IMR-90 (cell line): ENCODE measurements around the gene GPRC5D. TPM values are rescaled to one million over a fixed set of nuclear protein-coding genes. Genes with fewer than 3 reads are reported as not detected.

ENCODE experiments used
- ATAC-seq: fragments of 200-7000 bp; cut with Tn5 transposase; 2 replicates; pipeline ENCODE4 v1.9.1; 2020; ENCODE audit warnings: low read depth, mild to moderate bottlenecking, moderate library complexity
- BruUV-seq: library from RNA; stranded (reverse); fragments of 400-500 nt; replicated peaks from 2 replicates; lab custom pipeline; 2021; lab: Mats Ljungman, UMichigan
- CTCF ChIA-PET: fragments of 300-600 bp; formaldehyde crosslinking; extraction: SDS; loops from one replicate; lab custom pipeline; 2021; ENCODE audit warnings: antibody characterized with exemption; lab: Yijun Ruan, JAX
- POLR2A ChIA-PET: fragments of 300-600 bp; sonication (Branson Sonifier 250); formaldehyde crosslinking; loops from one replicate; lab custom pipeline; 2022; ENCODE audit warnings: antibody characterized with exemption; ENCODE audit not compliant: unreplicated experiment; lab: Charles Lee
- DNase-seq: peaks from one replicate; pipeline ENCODE4 v3.0.0; 2013
- H2AFZ ChIP-seq: replicated peaks from 2 replicates; pipeline ENCODE3; 2013; ENCODE audit warnings: low read length, mild to moderate bottlenecking; ENCODE audit not compliant: poor library complexity
- H2AK5ac ChIP-seq: 2 replicates; pipeline ENCODE4 v1.6.1; 2013; ENCODE audit warnings: low read depth, low read length, inconsistent platforms
- H2AK9ac ChIP-seq: replicated peaks from 2 replicates; pipeline ENCODE3; 2013; ENCODE audit warnings: mild to moderate bottlenecking, low read depth, low read length, moderate library complexity; ENCODE audit not compliant: poor library complexity
- H2BK120ac ChIP-seq: 2 replicates; pipeline ENCODE4 v1.6.1; 2013; ENCODE audit warnings: low read depth, low read length, inconsistent platforms
- H2BK15ac ChIP-seq: 3 replicates; pipeline ENCODE4 v1.6.1; 2013; ENCODE audit warnings: low read depth, low read length, inconsistent platforms
- H2BK20ac ChIP-seq: 2 replicates; pipeline ENCODE4 v1.6.1; 2013; ENCODE audit warnings: low read depth, mild to moderate bottlenecking, inconsistent platforms, low read length, moderate library complexity
- H2BK5ac ChIP-seq: 2 replicates; pipeline ENCODE4 v1.6.1; 2013; ENCODE audit warnings: mild to moderate bottlenecking, low read depth, low read length, inconsistent platforms; ENCODE audit not compliant: poor library complexity, severe bottlenecking
- H3K14ac ChIP-seq: replicated peaks from 2 replicates; pipeline ENCODE4 v1.6.1; 2013; ENCODE audit warnings: low read depth, low read length, inconsistent platforms
- H3K18ac ChIP-seq: 2 replicates; pipeline ENCODE4 v1.6.1; 2013; ENCODE audit warnings: low read depth, low read length, control low read depth
- H3K23ac ChIP-seq: 2 replicates; pipeline ENCODE4 v1.6.1; 2013; ENCODE audit warnings: low read depth, low read length, inconsistent platforms
- H3K27ac ChIP-seq: 2 replicates; pipeline ENCODE4 v1.5.1; 2013; ENCODE audit warnings: mild to moderate bottlenecking, control low read depth, low read length; ENCODE audit not compliant: insufficient read depth
- H3K27me3 ChIP-seq: 2 replicates; pipeline ENCODE4 v1.6.1; 2013; ENCODE audit warnings: low read length; ENCODE audit not compliant: control insufficient read depth, insufficient read depth
- H3K36me3 ChIP-seq: 2 replicates; pipeline ENCODE4 v1.6.1; 2013; ENCODE audit warnings: low read length, mixed read lengths; ENCODE audit not compliant: control insufficient read depth, insufficient read depth
- H3K4ac ChIP-seq: 2 replicates; pipeline ENCODE4 v1.6.1; 2013; ENCODE audit warnings: low read depth, low read length, inconsistent platforms
- H3K4me1 ChIP-seq: 2 replicates; pipeline ENCODE4 v1.6.1; 2013; ENCODE audit warnings: low read length, mixed read lengths; ENCODE audit not compliant: control insufficient read depth, insufficient read depth
- H3K4me2 ChIP-seq: 2 replicates; pipeline ENCODE4 v1.6.1; 2013; ENCODE audit warnings: low read depth, mild to moderate bottlenecking, control low read depth, low read length, moderate library complexity
- H3K4me3 ChIP-seq: 2 replicates; pipeline ENCODE4 v1.5.1; 2013; ENCODE audit warnings: low read depth, mild to moderate bottlenecking, control low read depth, low read length, moderate library complexity; ENCODE audit not compliant: insufficient read depth
- H3K56ac ChIP-seq: 2 replicates; pipeline ENCODE4 v1.6.1; 2013; ENCODE audit warnings: low read length, inconsistent platforms; ENCODE audit not compliant: insufficient read depth; ENCODE audit errors: extremely low read depth
- H3K79me1 ChIP-seq, 2 experiments: 2 replicates each; pipeline ENCODE4 v1.6.1; 2013; ENCODE audit warnings: low read length in 2 of 2, inconsistent platforms in 1 of 2, low read depth in 1 of 2
- H3K9ac ChIP-seq: 2 replicates; pipeline ENCODE4 v1.6.1; 2013; ENCODE audit warnings: low read depth, low read length, control low read depth
- H3K9me1 ChIP-seq: 2 replicates; pipeline ENCODE4 v1.6.1; 2013; ENCODE audit warnings: low read length, inconsistent platforms; ENCODE audit not compliant: insufficient read depth
- H3K9me3 ChIP-seq: 2 replicates; pipeline ENCODE4 v1.6.1; 2013; ENCODE audit warnings: low read length; ENCODE audit not compliant: control insufficient read depth, insufficient read depth
- H4K20me1 ChIP-seq: 2 replicates; pipeline ENCODE4 v1.6.1; 2013; ENCODE audit warnings: low read length, inconsistent platforms; ENCODE audit not compliant: insufficient read depth
- H4K5ac ChIP-seq: 2 replicates; pipeline ENCODE4 v1.6.1; 2013; ENCODE audit warnings: mild to moderate bottlenecking, low read depth, low read length, control low read depth
- H4K8ac ChIP-seq, 2 experiments: 2 replicates each; pipeline ENCODE4 v1.6.1; 2013; ENCODE audit warnings: low read depth in 2 of 2, low read length in 2 of 2, control low read depth in 1 of 2, inconsistent platforms in 1 of 2
- H4K91ac ChIP-seq: 2 replicates; pipeline ENCODE4 v1.6.1; 2013; ENCODE audit warnings: low read depth, low read length, inconsistent platforms; ENCODE audit not compliant: insufficient read depth
- BHLHE40 ChIP-seq: fragments of 150-350 bp; IDR thresholded peaks from 2 replicates; pipeline ENCODE4 v1.6.1; 2016; ENCODE audit warnings: mild to moderate bottlenecking, low read depth, low read length
- CEBPB ChIP-seq: IDR thresholded peaks from 2 replicates; pipeline ENCODE4 v1.6.1; 2012; ENCODE audit warnings: low read depth, low read length, improper control_type of control experiment
- CHD1 ChIP-seq: IDR thresholded peaks from 2 replicates; pipeline ENCODE4 v1.6.1; 2012; ENCODE audit warnings: low read depth, low read length, improper control_type of control experiment
- FOS ChIP-seq: fragments of 150-350 bp; IDR thresholded peaks from 2 replicates; pipeline ENCODE4 v1.6.1; 2016; ENCODE audit warnings: low read depth, low read length
- MAFK ChIP-seq: IDR thresholded peaks from 2 replicates; pipeline ENCODE4 v1.6.1; 2012; ENCODE audit warnings: low read depth, low read length, improper control_type of control experiment
- MAZ ChIP-seq: IDR thresholded peaks from 2 replicates; pipeline ENCODE4 v1.6.1; 2012; ENCODE audit warnings: low read depth, mild to moderate bottlenecking, low read length, improper control_type of control experiment, moderate library complexity, borderline replicate concordance
- MXI1 ChIP-seq: IDR thresholded peaks from 2 replicates; pipeline ENCODE4 v1.6.1; 2012; ENCODE audit warnings: low read depth, mild to moderate bottlenecking, low read length, moderate library complexity, borderline replicate concordance
- RAD21 ChIP-seq: IDR thresholded peaks from 2 replicates; pipeline ENCODE4 v1.6.1; 2012; ENCODE audit warnings: low read length, improper control_type of control experiment
- SMC3 ChIP-seq: fragments of 150-350 bp; IDR thresholded peaks from 2 replicates; pipeline ENCODE4 v1.6.1; 2016; ENCODE audit warnings: low read depth, mild to moderate bottlenecking, antibody characterized with exemption, low read length, moderate library complexity
- WGBS, 2 experiments: methylation state at CpG; one replicate each; pipeline versions ENCODE4 v1.1.5 to v1.1.7; 2013; ENCODE audit warnings: missing lambda C conversion rate in 2 of 2; ENCODE audit not compliant: insufficient read length in 1 of 2; ENCODE audit errors: extremely low coverage in 2 of 2; 5-methylcytosine and 5-hydroxymethylcytosine counted together
- dilution Hi-C: fragments of 300-500 bp; cut with HindIII; formaldehyde crosslinking; loops from one replicate; pipeline ENCODE4 v1.14.3; 2018; ENCODE audit warnings: low sequenced_read_pairs; ENCODE audit not compliant: unreplicated experiment
- in situ Hi-C: fragments of 300-500 bp; cut with MboI; formaldehyde crosslinking; loops from 3 replicates; pipeline ENCODE4 v1.14.3; 2019; ENCODE audit warnings: low sequenced_read_pairs, inconsistent platforms, mixed read lengths
- intact Hi-C: fragments of 100-400 bp; cut with micrococcal nuclease; formaldehyde crosslinking; loops from 2 replicates; pipeline ENCODE4 v1.10.0; 2022
- polyA plus RNA-seq, 3 experiments: library from polyadenylated mRNA; depleted of rRNA; stranded (reverse); fragments of >200 nt; gene quantifications; 2 replicates each; pipeline ENCODE4 v1.2.3, GENCODE V29; 2012; ENCODE audit warnings: low replicate concordance in 1 of 3
- total RNA-seq: library from RNA; depleted of rRNA; stranded (reverse); fragments of >200 nt; gene quantifications from 2 replicates; pipeline ENCODE4 v1.2.3, GENCODE V29; 2012
- TF ChIP-seq, protein P1 (sequence below): conservative IDR thresholded peaks from 2 replicates; pipeline ENCODE4 v1.5.1; 2012; ENCODE audit warnings: mild to moderate bottlenecking, low read depth, low read length, improper control_type of control experiment
- TF ChIP-seq, protein P2 (sequence below): fragments of 150-350 bp; IDR thresholded peaks from 2 replicates; pipeline ENCODE4 v1.6.1; 2016; ENCODE audit warnings: low read depth, mild to moderate bottlenecking, low read length, moderate library complexity, borderline replicate concordance
- TF ChIP-seq, protein P3 (sequence below): fragments of 150-350 bp; IDR thresholded peaks from 2 replicates; pipeline ENCODE4 v1.6.1; 2017; ENCODE audit warnings: mild to moderate bottlenecking, antibody characterized with exemption, low read length, low read depth

Gene GPRC5D
- total and polyA plus RNA-seq, 2 of the 4 experiments (the other 2 are of a cell fraction), result not detected

DNA sequence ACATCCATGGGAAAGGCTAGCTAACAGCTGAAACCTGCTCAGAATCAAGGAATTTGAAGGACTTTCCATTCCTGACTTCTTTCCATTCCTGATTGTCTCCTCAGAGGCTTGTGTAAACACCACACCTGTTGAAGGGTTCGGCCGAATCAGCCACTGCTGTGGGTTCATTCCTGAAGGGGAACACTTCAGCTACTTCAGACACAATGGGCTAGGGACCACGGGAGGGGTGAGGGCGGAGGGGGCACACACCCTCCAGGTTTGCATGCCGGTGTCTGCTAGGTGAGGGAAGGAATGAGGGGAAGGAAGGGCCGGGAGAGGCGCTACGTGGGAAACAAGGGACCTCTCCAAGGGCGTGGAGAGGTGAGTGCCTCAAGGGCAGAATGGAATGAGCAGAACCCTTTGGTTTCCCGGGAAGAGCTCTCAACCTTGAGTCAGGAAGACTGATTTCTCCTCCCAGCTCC is 59.3 kb downstream of the GPRC5D start:
- CTCF ChIA-PET, result interaction anchor here (1.1 kb wide), 1 partner anchor 104 kb away, joined by 4 read pairs; no protein-coding TSS in a partner anchor
- Histone ChIP-seq H4K20me1 (peaks cover 13% of the 10 kb centered on the region), H3K56ac (no peak overlapping the region), H2BK120ac (no peak overlapping the region), H4K91ac (peak overlapping the region; percentile 76), H3K18ac (no peak overlapping the region), H4K8ac (peak overlapping the region in 1 of 2 experiments; percentile 19; a peak in 2 of 4 replicates), H3K36me3 (peaks cover 4% of the 10 kb centered on the region; the same call in 1 of the 2 replicates), H2AK5ac (peak overlapping the region; percentile 67), H3K4ac (peak overlapping the region; percentile 59), H3K9ac (peak overlapping the region; percentile 21), H4K5ac (peak overlapping the region; percentile 18; the same call in 1 of the 2 replicates), H2BK15ac (peak overlapping the region; percentile 40; the same call in 1 of the 3 replicates), H3K14ac (peak overlapping the region; percentile 72), H3K27ac (peak overlapping the region; percentile 59), H3K4me1 (peaks cover 10% of the 10 kb centered on the region), H3K4me3 (peak overlapping the region; percentile 72), H2BK20ac (no peak overlapping the region; the same call in 1 of the 2 replicates), H3K79me1 (peaks cover 11 to 54% of the 10 kb centered on the region in 2 experiments; a peak in 3 of 4 replicates), H3K27me3 (no peaks in the 10 kb centered on the region), H2AK9ac (peak overlapping the region; percentile 60), H3K9me1 (peaks cover 13% of the 10 kb centered on the region), H2AFZ (peak overlapping the region; percentile 59), H3K23ac (peak overlapping the region; percentile 55; the same call in 1 of the 2 replicates), H3K9me3 (no peaks in the 10 kb centered on the region), H2BK5ac (peak overlapping the region; percentile 39), H3K4me2 (peak overlapping the region; percentile 80)
- POLR2A ChIA-PET, result no interaction called here
- intact Hi-C loops, result no loop called here
- in situ Hi-C loops, result no loop called here
- BruUV-seq, result no TSS peak
- dilution Hi-C loops, result no loop called here
- TF ChIP-seq RAD21 (no peak), CHD1 (no peak), MAZ (no peak), CEBPB (no peak), MAFK (no peak), MXI1 (no peak), BHLHE40 (no peak), FOS (no peak), SMC3 (no peak)
- TF ChIP-seq, protein P1, sequence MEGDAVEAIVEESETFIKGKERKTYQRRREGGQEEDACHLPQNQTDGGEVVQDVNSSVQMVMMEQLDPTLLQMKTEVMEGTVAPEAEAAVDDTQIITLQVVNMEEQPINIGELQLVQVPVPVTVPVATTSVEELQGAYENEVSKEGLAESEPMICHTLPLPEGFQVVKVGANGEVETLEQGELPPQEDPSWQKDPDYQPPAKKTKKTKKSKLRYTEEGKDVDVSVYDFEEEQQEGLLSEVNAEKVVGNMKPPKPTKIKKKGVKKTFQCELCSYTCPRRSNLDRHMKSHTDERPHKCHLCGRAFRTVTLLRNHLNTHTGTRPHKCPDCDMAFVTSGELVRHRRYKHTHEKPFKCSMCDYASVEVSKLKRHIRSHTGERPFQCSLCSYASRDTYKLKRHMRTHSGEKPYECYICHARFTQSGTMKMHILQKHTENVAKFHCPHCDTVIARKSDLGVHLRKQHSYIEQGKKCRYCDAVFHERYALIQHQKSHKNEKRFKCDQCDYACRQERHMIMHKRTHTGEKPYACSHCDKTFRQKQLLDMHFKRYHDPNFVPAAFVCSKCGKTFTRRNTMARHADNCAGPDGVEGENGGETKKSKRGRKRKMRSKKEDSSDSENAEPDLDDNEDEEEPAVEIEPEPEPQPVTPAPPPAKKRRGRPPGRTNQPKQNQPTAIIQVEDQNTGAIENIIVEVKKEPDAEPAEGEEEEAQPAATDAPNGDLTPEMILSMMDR, result no peak
- TF ChIP-seq, protein P2, sequence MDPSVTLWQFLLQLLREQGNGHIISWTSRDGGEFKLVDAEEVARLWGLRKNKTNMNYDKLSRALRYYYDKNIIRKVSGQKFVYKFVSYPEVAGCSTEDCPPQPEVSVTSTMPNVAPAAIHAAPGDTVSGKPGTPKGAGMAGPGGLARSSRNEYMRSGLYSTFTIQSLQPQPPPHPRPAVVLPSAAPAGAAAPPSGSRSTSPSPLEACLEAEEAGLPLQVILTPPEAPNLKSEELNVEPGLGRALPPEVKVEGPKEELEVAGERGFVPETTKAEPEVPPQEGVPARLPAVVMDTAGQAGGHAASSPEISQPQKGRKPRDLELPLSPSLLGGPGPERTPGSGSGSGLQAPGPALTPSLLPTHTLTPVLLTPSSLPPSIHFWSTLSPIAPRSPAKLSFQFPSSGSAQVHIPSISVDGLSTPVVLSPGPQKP, result no peak
- TF ChIP-seq, protein P3, sequence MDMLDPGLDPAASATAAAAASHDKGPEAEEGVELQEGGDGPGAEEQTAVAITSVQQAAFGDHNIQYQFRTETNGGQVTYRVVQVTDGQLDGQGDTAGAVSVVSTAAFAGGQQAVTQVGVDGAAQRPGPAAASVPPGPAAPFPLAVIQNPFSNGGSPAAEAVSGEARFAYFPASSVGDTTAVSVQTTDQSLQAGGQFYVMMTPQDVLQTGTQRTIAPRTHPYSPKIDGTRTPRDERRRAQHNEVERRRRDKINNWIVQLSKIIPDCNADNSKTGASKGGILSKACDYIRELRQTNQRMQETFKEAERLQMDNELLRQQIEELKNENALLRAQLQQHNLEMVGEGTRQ, result no peak
- DNase-seq (no peak), ATAC-seq (no peak)
- 43% methylated on average over 2 of the region's 10 CpGs; no CpG with 5 or more reads in 1 of the 2 experiments for WGBS, 2 experiments
